Neural cell (in vitro differentiated cells): ENCODE measurements around the gene TNRC6A.

Experiments used
- CTCF ChIP-seq: fragments of 450-650 bp; IDR thresholded peaks from 2 replicates; pipeline ENCODE4 v1.5.1; 2014; ENCODE audit warnings: antibody characterized with exemption, mild to moderate bottlenecking, moderate library complexity; ENCODE audit not compliant: poor library complexity, severe bottlenecking
- EP300 ChIP-seq: fragments of 450-650 bp; conservative IDR thresholded peaks from 2 replicates; pipeline ENCODE4 v1.6.1; 2014; ENCODE audit warnings: antibody characterized with exemption, mild to moderate bottlenecking, moderate library complexity; ENCODE audit not compliant: poor library complexity, severe bottlenecking
- POLR2AphosphoS5 ChIP-seq: IDR thresholded peaks from 2 replicates; pipeline ENCODE4 v1.6.1; 2012
- REST ChIP-seq: IDR thresholded peaks from 2 replicates; pipeline ENCODE4 v1.6.1; 2012; ENCODE audit warnings: borderline replicate concordance
- SMC3 ChIP-seq: fragments of 450-650 bp; conservative IDR thresholded peaks from 2 replicates; pipeline ENCODE4 v1.6.1; 2014; ENCODE audit warnings: antibody characterized with exemption, mild to moderate bottlenecking, moderate library complexity; ENCODE audit not compliant: poor library complexity
- TAF1 ChIP-seq: IDR thresholded peaks from 2 replicates; pipeline ENCODE4 v1.6.1; 2012; ENCODE audit warnings: low read depth

- TF ChIP-seq SMC3: no peak
- TF ChIP-seq CTCF: no peak
- no peak for TF ChIP-seq REST
- no peak for TF ChIP-seq EP300
- no peak for TF ChIP-seq TAF1
- TF ChIP-seq POLR2AphosphoS5: no peak
These were observed 42.3 kb downstream of the TNRC6A start for GRCh38 chr16:24771779-24772157.
